Thyroid gland (tissue), 4 donors: ENCODE measurements around the gene PXN.

Source experiments
- POLR2A ChIP-seq, 2 donors: fragments of 450-650 bp; IDR thresholded peaks; one replicate each; pipeline ENCODE4 v1.6.1; 2017; ENCODE audit warnings: antibody characterized with exemption in 2 of 2, mild to moderate bottlenecking in 2 of 2, moderate library complexity in 1 of 2
- TF ChIP-seq, protein P1 (sequence below), 6 experiments: fragments of 200-600 bp in 3 of 6; fragments of 450-650 bp in 3 of 6; sonication (generic) in 3 of 6; IDR thresholded peaks; one replicate each; pipeline ENCODE4 v1.5.1; 2016 to 2019; ENCODE audit warnings: antibody characterized with exemption in 6 of 6, mild to moderate bottlenecking in 2 of 6, inconsistent platforms in 1 of 6, moderate library complexity in 1 of 6

GRCh38 chr12:120197542-120197887 is 68.0 kb downstream of the PXN start:
- TF ChIP-seq, protein P1, sequence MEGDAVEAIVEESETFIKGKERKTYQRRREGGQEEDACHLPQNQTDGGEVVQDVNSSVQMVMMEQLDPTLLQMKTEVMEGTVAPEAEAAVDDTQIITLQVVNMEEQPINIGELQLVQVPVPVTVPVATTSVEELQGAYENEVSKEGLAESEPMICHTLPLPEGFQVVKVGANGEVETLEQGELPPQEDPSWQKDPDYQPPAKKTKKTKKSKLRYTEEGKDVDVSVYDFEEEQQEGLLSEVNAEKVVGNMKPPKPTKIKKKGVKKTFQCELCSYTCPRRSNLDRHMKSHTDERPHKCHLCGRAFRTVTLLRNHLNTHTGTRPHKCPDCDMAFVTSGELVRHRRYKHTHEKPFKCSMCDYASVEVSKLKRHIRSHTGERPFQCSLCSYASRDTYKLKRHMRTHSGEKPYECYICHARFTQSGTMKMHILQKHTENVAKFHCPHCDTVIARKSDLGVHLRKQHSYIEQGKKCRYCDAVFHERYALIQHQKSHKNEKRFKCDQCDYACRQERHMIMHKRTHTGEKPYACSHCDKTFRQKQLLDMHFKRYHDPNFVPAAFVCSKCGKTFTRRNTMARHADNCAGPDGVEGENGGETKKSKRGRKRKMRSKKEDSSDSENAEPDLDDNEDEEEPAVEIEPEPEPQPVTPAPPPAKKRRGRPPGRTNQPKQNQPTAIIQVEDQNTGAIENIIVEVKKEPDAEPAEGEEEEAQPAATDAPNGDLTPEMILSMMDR (IDR thresholded peaks at IDR 0.05): no peak
- no peak for TF ChIP-seq POLR2A (IDR thresholded peaks at IDR 0.05)
